Central memory CD8-positive, alpha-beta T cell (primary cell): ENCODE results near the gene MC3R.

Experiments
- ATAC-seq: fragments of 150-1000 bp; cut with Tn5 transposase; replicated peaks from 2 replicates; pipeline ENCODE4 v1.10.0; 2022; ENCODE audit warnings: mild to moderate bottlenecking, moderate FRiP score, moderate number of reproducible peaks; ENCODE audit not compliant: poor library complexity, severe bottlenecking; ENCODE audit errors: extremely low read depth
- DNase-seq, 2 donors: peaks; one replicate each; pipeline ENCODE4 v3.0.0; 2021; ENCODE audit warnings: low spot score in 2 of 2
- H3K27ac Mint-ChIP-seq: one replicate; pipeline ENCODE4 v1.8.0; 2022; ENCODE audit warnings: low read depth, mild to moderate bottlenecking, moderate library complexity, mixed read lengths
- H3K27me3 Mint-ChIP-seq: one replicate; pipeline ENCODE4 v1.8.0; 2022; ENCODE audit warnings: mixed read lengths
- H3K36me3 Mint-ChIP-seq: one replicate; pipeline ENCODE4 v1.8.0; 2022; ENCODE audit warnings: mild to moderate bottlenecking, moderate library complexity, mixed read lengths; ENCODE audit not compliant: insufficient read depth
- H3K4me1 Mint-ChIP-seq: one replicate; pipeline ENCODE4 v1.8.0; 2022; ENCODE audit warnings: mixed read lengths
- H3K4me3 Mint-ChIP-seq: one replicate; pipeline ENCODE4 v1.8.0; 2022; ENCODE audit warnings: mild to moderate bottlenecking, moderate library complexity, mixed read lengths
- H3K9me3 Mint-ChIP-seq: one replicate; pipeline ENCODE4 v1.8.0; 2022; ENCODE audit warnings: mixed read lengths

Gene MC3R

DNA sequence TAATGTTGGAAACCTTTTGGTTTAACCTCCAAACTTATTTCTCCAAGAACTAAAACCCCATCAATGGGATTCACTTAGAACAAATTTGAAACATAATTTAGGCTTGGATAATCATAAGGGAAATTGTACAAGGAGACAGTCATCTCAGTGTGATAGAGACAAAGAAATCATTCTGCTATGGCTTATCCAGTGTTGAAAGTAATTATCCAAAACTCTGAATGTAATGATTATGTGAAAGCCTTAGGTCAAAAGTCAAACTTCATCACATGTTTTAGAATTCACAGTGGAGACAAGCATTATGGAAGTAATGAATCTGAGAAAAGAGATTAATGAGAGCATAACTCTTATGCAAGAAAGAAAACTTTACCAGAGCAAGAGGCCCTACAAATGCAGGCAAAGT, 20.0 kb downstream of the MC3R start:
- no peak overlapping the region for H3K27ac Mint-ChIP-seq
- no peaks in the 10 kb centered on the region for H3K36me3 Mint-ChIP-seq
- no peak overlapping the region for H3K4me3 Mint-ChIP-seq
- no peak for DNase-seq
- peaks cover 40% of the 10 kb centered on the region for H3K27me3 Mint-ChIP-seq
- H3K9me3 Mint-ChIP-seq: no peaks in the 10 kb centered on the region
- ATAC-seq: no peak
- no peaks in the 10 kb centered on the region for H3K4me1 Mint-ChIP-seq

DNA sequence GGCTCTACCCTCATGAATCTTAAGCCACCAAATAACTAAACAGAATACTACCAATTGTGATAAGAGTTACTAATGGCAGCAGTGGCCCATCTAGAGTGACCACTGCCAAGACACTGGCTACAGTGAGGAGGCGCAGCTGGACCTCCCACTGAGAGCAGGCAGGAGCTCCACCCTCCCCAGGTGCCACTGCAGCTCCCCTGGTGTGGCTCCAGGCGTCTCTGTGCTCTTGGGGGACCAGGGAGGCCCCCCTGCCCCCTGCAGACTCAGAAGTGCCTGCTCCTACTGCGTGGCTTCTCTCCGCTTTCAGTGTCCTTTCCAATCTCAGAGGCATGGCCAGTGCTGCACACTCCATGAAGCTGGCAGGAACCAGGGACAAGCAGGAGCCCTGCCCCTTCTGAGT, 23.4 kb downstream of the MC3R start:
- Mint-ChIP-seq H3K27me3 (peaks cover 38% of the 10 kb centered on the region), H3K9me3 (no peaks in the 10 kb centered on the region), H3K4me3 (no peak overlapping the region), H3K36me3 (no peaks in the 10 kb centered on the region), H3K27ac (no peak overlapping the region), H3K4me1 (no peaks in the 10 kb centered on the region)
- no peak for ATAC-seq
- DNase-seq: no peak

DNA sequence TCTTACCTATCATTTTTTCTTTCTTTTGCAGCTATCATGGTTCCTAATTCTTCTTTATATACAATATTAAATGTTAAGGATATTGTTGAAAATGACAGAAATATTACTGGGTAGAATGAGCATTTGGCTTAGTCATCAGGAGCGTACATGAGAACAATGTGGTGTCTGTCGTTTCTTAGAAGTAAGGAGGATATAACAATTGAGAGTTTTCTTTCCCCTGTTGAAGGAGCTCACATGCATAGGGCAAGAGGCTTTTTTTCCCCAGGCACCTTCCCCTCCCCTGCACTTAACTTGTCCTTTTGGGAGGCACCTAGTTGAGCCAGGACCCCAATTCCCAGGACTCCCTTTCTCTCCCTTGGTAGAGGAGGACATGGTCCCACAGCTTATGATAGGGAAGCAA, 25.0 kb downstream of the MC3R start:
- Mint-ChIP-seq H3K27me3 (peaks cover 38% of the 10 kb centered on the region), H3K4me3 (no peak overlapping the region), H3K36me3 (no peaks in the 10 kb centered on the region), H3K4me1 (no peaks in the 10 kb centered on the region), H3K9me3 (no peaks in the 10 kb centered on the region), H3K27ac (no peak overlapping the region)
- DNase-seq: no peak
- no peak for ATAC-seq

DNA sequence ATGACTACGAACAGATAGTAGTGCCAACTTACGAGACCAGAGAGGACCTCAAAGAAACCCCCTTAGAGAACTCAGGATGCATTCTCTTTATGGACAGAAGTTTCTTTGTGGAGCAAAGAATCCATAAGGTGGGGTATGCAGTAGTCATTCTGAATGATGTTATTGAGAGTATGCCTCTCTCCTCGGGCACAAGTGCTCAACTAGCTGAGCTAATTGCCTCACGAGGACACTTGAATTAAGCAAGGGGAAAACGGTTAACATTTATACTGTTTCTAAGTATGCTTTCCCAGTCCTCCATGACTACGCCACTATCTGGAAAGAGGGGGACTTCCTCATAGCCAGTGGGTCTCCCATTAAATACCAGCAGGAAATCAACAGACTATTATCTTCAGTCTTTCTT, 25.6 kb downstream of the MC3R start:
- DNase-seq: no peak
- Mint-ChIP-seq H3K27ac (no peak overlapping the region), H3K27me3 (peaks cover 38% of the 10 kb centered on the region), H3K4me1 (no peaks in the 10 kb centered on the region), H3K9me3 (no peaks in the 10 kb centered on the region), H3K4me3 (no peak overlapping the region), H3K36me3 (no peaks in the 10 kb centered on the region)
- no peak for ATAC-seq

DNA sequence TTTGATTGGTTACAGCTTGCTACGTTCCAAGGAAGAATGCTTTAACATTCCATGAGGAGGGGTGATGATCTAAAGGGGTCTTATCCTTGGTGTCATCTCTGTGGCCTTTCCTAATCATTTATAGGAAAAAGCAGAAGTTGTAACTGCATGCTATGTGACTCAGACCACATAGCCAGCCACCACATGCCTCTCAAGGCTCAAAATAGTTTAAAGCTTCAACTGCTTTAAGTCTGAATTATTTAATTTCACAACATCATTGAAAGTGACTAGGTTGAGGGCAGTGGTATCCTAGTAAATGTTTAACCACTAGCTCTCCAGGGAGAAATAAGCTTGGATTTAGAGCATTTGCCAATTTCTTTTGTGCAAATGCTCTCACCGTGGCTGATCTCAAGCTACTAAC, 29.7 kb downstream of the MC3R start:
- H3K27me3 Mint-ChIP-seq: peaks cover 11% of the 10 kb centered on the region
- DNase-seq (no peak), ATAC-seq (no peak)
- H3K36me3 Mint-ChIP-seq: no peaks in the 10 kb centered on the region
- H3K4me3 Mint-ChIP-seq: no peak overlapping the region
- H3K4me1 Mint-ChIP-seq: no peaks in the 10 kb centered on the region
- peaks cover 5% of the 10 kb centered on the region for H3K9me3 Mint-ChIP-seq
- no peak overlapping the region for H3K27ac Mint-ChIP-seq

DNA sequence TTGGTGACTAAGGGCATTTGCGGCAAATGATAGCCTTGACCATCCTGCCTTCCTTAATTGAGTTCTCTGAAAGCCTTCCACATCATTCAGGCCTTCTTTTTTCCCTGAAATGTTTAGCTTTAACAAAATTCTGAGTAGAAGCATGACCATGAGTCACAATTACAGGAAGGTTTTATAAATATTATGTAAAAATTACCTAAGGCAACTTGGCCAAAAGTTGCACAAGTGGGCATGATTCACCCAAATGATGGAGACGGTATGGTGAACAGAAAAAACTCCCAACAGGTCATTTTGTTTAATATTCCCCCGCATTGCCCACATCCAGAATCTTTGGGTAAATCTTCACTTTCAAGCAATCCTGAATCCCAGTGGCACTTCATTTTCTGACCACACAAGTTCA, 37.0 kb downstream of the MC3R start:
- Mint-ChIP-seq H3K36me3 (peaks cover 1% of the 10 kb centered on the region), H3K9me3 (peaks cover 5% of the 10 kb centered on the region), H3K4me3 (no peak overlapping the region), H3K27me3 (peaks cover 7% of the 10 kb centered on the region), H3K4me1 (no peaks in the 10 kb centered on the region), H3K27ac (no peak overlapping the region)
- no peak for ATAC-seq
- DNase-seq: no peak

DNA sequence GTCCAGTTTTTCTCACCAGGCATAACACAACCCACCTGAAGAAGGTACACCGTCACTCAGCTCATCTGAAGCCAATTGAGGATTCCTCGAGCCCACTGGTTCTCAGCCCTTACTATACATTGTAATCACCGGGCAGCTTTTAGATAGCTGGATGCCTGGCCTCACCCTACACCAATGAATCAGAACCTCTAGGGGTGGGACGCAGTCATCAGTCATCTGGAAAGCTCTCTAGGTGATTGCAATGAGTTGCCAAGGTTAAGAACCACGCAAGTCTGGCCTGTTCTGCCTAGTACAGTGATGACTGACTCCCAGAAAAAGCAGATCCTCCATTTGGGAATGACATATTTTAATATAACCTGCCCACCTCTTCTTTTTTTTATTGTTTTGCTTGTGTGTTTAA, 41.1 kb downstream of the MC3R start:
- DNase-seq (no peak), ATAC-seq (no peak)
- H3K9me3 Mint-ChIP-seq: no peaks in the 10 kb centered on the region
- H3K4me3 Mint-ChIP-seq: no peak overlapping the region
- H3K27me3 Mint-ChIP-seq: peaks cover 12% of the 10 kb centered on the region
- no peaks in the 10 kb centered on the region for H3K4me1 Mint-ChIP-seq
- peaks cover 1% of the 10 kb centered on the region for H3K36me3 Mint-ChIP-seq
- no peak overlapping the region for H3K27ac Mint-ChIP-seq

DNA sequence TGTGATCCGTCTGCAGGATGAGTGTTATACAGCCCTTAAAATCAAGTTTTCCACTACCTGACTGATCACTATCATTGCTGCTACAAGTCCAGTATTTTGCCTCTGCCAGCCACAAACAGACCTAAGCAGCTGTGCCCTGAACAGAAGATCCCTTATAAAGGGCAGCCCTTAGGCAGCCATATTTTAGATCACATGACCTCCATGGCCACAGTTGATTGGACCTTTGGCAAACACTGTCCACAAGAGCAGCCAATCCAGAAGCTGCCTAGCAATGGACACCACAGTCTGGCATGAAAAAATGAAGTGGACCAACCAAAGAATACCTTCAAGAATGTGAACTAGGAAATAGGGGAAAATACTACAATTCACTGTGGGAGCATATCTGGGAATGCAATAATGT, 50.8 kb downstream of the MC3R start:
- no peaks in the 10 kb centered on the region for H3K4me1 Mint-ChIP-seq
- no peak for DNase-seq
- H3K4me3 Mint-ChIP-seq: no peak overlapping the region
- H3K27ac Mint-ChIP-seq: no peak overlapping the region
- no peak for ATAC-seq
- peaks cover 50% of the 10 kb centered on the region for H3K27me3 Mint-ChIP-seq
- peaks cover 2% of the 10 kb centered on the region for H3K36me3 Mint-ChIP-seq
- no peaks in the 10 kb centered on the region for H3K9me3 Mint-ChIP-seq
